Activated CD8-positive, alpha-beta memory T cell treated with anti-CD3 and anti-CD28 coated beads, Interleukin-2, amount 10 ng/mL, durations not matched to agents 7 days and 5 days (primary cell): ENCODE results near the gene COQ8B. TPM values are rescaled to one million over a fixed set of nuclear protein-coding genes. Genes with fewer than 3 reads are reported as not detected.
"Not testable (repeated sequence)": the region's sequence is repeated elsewhere in the genome, so short reads cannot be mapped to it uniquely, and the experiment has no call there.

Experiments used
- ATAC-seq: fragments of 150-1000 bp; cut with Tn5 transposase; one replicate; pipeline ENCODE4 v1.10.0; 2021; ENCODE audit warnings: moderate library complexity
- CTCF ChIA-PET: fragments of 350-600 bp; sonication (Branson Sonifier 250); formaldehyde crosslinking; loops from one replicate; lab custom pipeline; 2021; ENCODE audit warnings: antibody characterized with exemption; lab: Charles Lee
- DNase-seq: peaks from one replicate; pipeline ENCODE4 v3.0.0-alpha.2; 2020
- H3K27ac Mint-ChIP-seq: one replicate; pipeline ENCODE4 v1.8.0; 2021; ENCODE audit warnings: mild to moderate bottlenecking, mixed read lengths
- H3K27me3 Mint-ChIP-seq: one replicate; pipeline ENCODE4 v1.8.0; 2021; ENCODE audit warnings: mixed read lengths
- H3K36me3 Mint-ChIP-seq: one replicate; pipeline ENCODE4 v1.8.0; 2021; ENCODE audit warnings: mild to moderate bottlenecking, mixed read lengths
- H3K4me1 Mint-ChIP-seq: one replicate; pipeline ENCODE4 v1.8.0; 2021; ENCODE audit warnings: mixed read lengths
- H3K4me3 Mint-ChIP-seq: one replicate; pipeline ENCODE4 v1.8.0; 2021; ENCODE audit warnings: mild to moderate bottlenecking, moderate library complexity, mixed read lengths
- H3K9me3 Mint-ChIP-seq: one replicate; pipeline ENCODE4 v1.8.0; 2022; ENCODE audit warnings: low read depth, mixed read lengths
- total RNA-seq, 2 experiments: library from RNA; stranded (reverse); gene quantifications; one replicate each; pipeline ENCODE4 v1.2.3, GENCODE V29; 2021

Gene COQ8B
- total RNA-seq, result 10 to 100 TPM; 28.0 to 30.9 TPM

GRCh38 chr19:40716482-40717324, at the start of gene COQ8B, which contains the start of gene ITPKC:
Gene COQ8B (minus strand): TSS chr19:40716886. CDS start chr19:40714632, 2,254 bp downstream.
Gene ITPKC (plus strand): TSS chr19:40717112. CDS start chr19:40717136, 24 bp downstream.
- CTCF ChIA-PET, result interaction anchor here (0.6 to 2.1 kb wide), 11 partner anchors 15 to 103 kb away, joined by 3 to 14 read pairs (median 5); partner anchors contain the start of genes ACTMAP, EGLN2, NUMBL and RAB4B
- Mint-ChIP-seq H3K4me1 (peaks cover 64% of the 10 kb centered on the region), H3K36me3 (peaks cover 6% of the 10 kb centered on the region), H3K27ac (peak within 1 kb of the TSS; percentile 96), H3K4me3 (peak within 1 kb of the TSS; percentile 94), H3K9me3 (no peaks in the 10 kb centered on the region), H3K27me3 (no peaks in the 10 kb centered on the region)
- peak; percentile 100 for DNase-seq
- ATAC-seq, result peak; percentile 70

GRCh38 chr19:40766385-40766784, 49.7 kb upstream of the COQ8B start:
- ATAC-seq, H3K4me3 Mint-ChIP-seq, H3K27me3 Mint-ChIP-seq, H3K27ac Mint-ChIP-seq, DNase-seq, H3K9me3 Mint-ChIP-seq: not testable (repeated sequence)
- CTCF ChIA-PET, result interaction anchor here (0.8 kb wide), 1 partner anchor 12 kb away, joined by 4 read pairs; no protein-coding TSS in a partner anchor
- Mint-ChIP-seq H3K4me1 (peaks cover 57% of the 10 kb centered on the region), H3K36me3 (peaks cover 60% of the 10 kb centered on the region)

- DNase-seq, result no peak
- no peak for ATAC-seq
- H3K27me3 Mint-ChIP-seq, result no peaks in the 10 kb centered on the region
- H3K4me3 Mint-ChIP-seq, result no peak overlapping the region
- CTCF ChIA-PET, result no interaction called here
- H3K9me3 Mint-ChIP-seq, result no peaks in the 10 kb centered on the region
- H3K4me1 Mint-ChIP-seq, result peaks cover 65% of the 10 kb centered on the region
- H3K36me3 Mint-ChIP-seq, result peaks cover 64% of the 10 kb centered on the region
- H3K27ac Mint-ChIP-seq, result peak overlapping the region; percentile 20
Measured at GRCh38 chr19:40763963-40764362, 47.3 kb upstream of the COQ8B start.

GRCh38 chr19:40763526-40763925, 46.8 kb upstream of the COQ8B start:
- peaks cover 63% of the 10 kb centered on the region for H3K36me3 Mint-ChIP-seq
- ATAC-seq (no peak), DNase-seq (no peak)
- H3K27me3 Mint-ChIP-seq, result no peaks in the 10 kb centered on the region
- H3K9me3 Mint-ChIP-seq, result no peaks in the 10 kb centered on the region
- H3K27ac Mint-ChIP-seq, result peak overlapping the region; percentile 74
- CTCF ChIA-PET, result interaction anchor here (0.5 to 1.7 kb wide), 2 partner anchors 43 to 379 kb away, joined by 3 to 4 read pairs; no protein-coding TSS in a partner anchor
- no peak overlapping the region for H3K4me3 Mint-ChIP-seq
- H3K4me1 Mint-ChIP-seq, result peaks cover 63% of the 10 kb centered on the region

- Mint-ChIP-seq H3K4me1 (peaks cover 67% of the 10 kb centered on the region), H3K4me3 (no peak overlapping the region), H3K27ac (peak overlapping the region; percentile 74), H3K9me3 (no peaks in the 10 kb centered on the region), H3K27me3 (no peaks in the 10 kb centered on the region), H3K36me3 (peaks cover 70% of the 10 kb centered on the region)
- CTCF ChIA-PET, result interaction anchor here (0.5 to 1.7 kb wide), 2 partner anchors 44 to 380 kb away, joined by 3 to 4 read pairs; no protein-coding TSS in a partner anchor
- ATAC-seq, result no peak
- DNase-seq, result no peak
Measured at GRCh38 chr19:40762754-40763470, 46.2 kb upstream of the COQ8B start.

- ATAC-seq (no peak), DNase-seq (no peak)
- H3K4me3 Mint-ChIP-seq, result no peak overlapping the region
- CTCF ChIA-PET, result no interaction called here
- H3K4me1 Mint-ChIP-seq, result peaks cover 79% of the 10 kb centered on the region
- H3K9me3 Mint-ChIP-seq, result no peaks in the 10 kb centered on the region
- H3K27me3 Mint-ChIP-seq, result no peaks in the 10 kb centered on the region
- H3K27ac Mint-ChIP-seq, result no peak overlapping the region
- peaks cover 72% of the 10 kb centered on the region for H3K36me3 Mint-ChIP-seq
Measured at GRCh38 chr19:40759352-40759751, 42.7 kb upstream of the COQ8B start.

- Mint-ChIP-seq H3K4me1 (peaks cover 74% of the 10 kb centered on the region), H3K9me3 (no peaks in the 10 kb centered on the region), H3K36me3 (peaks cover 67% of the 10 kb centered on the region), H3K4me3 (no peak overlapping the region), H3K27ac (peak overlapping the region; percentile 4), H3K27me3 (no peaks in the 10 kb centered on the region)
- DNase-seq, result no peak
- CTCF ChIA-PET, result interaction anchor here (1.0 to 1.2 kb wide), 2 partner anchors 40 to 124 kb away, joined by 3 read pairs; no protein-coding TSS in a partner anchor
- no peak for ATAC-seq
Measured at GRCh38 chr19:40758491-40758890, 41.8 kb upstream of the COQ8B start.

- CTCF ChIA-PET, result interaction anchor here (0.7 to 6.2 kb wide), 5 partner anchors 11 to 507 kb away, joined by 3 to 44 read pairs (median 4); partner anchors contain the start of gene RAB4B
- Mint-ChIP-seq H3K4me3 (peak overlapping the region; percentile 51), H3K27ac (peak overlapping the region; percentile 73), H3K4me1 (peaks cover 64% of the 10 kb centered on the region), H3K36me3 (peaks cover 65% of the 10 kb centered on the region), H3K9me3 (no peaks in the 10 kb centered on the region), H3K27me3 (no peaks in the 10 kb centered on the region)
- DNase-seq, result peak; percentile 63
- ATAC-seq, result peak; percentile 31
Measured at GRCh38 chr19:40756502-40757110, 39.9 kb upstream of the COQ8B start.

GRCh38 chr19:40755791-40756190, 39.1 kb upstream of the COQ8B start:
- H3K4me3 Mint-ChIP-seq, result peak overlapping the region; percentile 82
- peaks cover 58% of the 10 kb centered on the region for H3K4me1 Mint-ChIP-seq
- CTCF ChIA-PET, result interaction anchor here (1.1 to 6.2 kb wide), 6 partner anchors 22 to 508 kb away, joined by 3 to 44 read pairs (median 6); partner anchors contain the start of genes EGLN2 and RAB4B
- H3K36me3 Mint-ChIP-seq, result peaks cover 66% of the 10 kb centered on the region
- H3K27me3 Mint-ChIP-seq, result no peaks in the 10 kb centered on the region
- H3K27ac Mint-ChIP-seq, result peak overlapping the region; percentile 94
- DNase-seq (no peak), ATAC-seq (no peak)
- H3K9me3 Mint-ChIP-seq, result no peaks in the 10 kb centered on the region

- Mint-ChIP-seq H3K4me1 (peaks cover 53% of the 10 kb centered on the region), H3K36me3 (peaks cover 60% of the 10 kb centered on the region), H3K9me3 (no peaks in the 10 kb centered on the region), H3K27ac (peak overlapping the region; percentile 94), H3K4me3 (peak overlapping the region; percentile 82), H3K27me3 (no peaks in the 10 kb centered on the region)
- no peak for ATAC-seq
- DNase-seq, result no peak
- CTCF ChIA-PET, result interaction anchor here (0.6 to 6.2 kb wide), 7 partner anchors 22 to 335 kb away, joined by 3 to 44 read pairs (median 6); partner anchors contain the start of genes COQ8B, EGLN2, ITPKC and RAB4B
Measured at GRCh38 chr19:40755248-40755624, 38.5 kb upstream of the COQ8B start.

- H3K4me1 Mint-ChIP-seq, result peaks cover 51% of the 10 kb centered on the region
- H3K27ac Mint-ChIP-seq, result peak overlapping the region; percentile 94
- H3K36me3 Mint-ChIP-seq, result peaks cover 56% of the 10 kb centered on the region
- no peaks in the 10 kb centered on the region for H3K27me3 Mint-ChIP-seq
- CTCF ChIA-PET, result interaction anchor here (0.6 to 6.2 kb wide), 10 partner anchors 23 to 334 kb away, joined by 3 to 44 read pairs (median 5); partner anchors contain the start of genes COQ8B, EGLN2, ITPKC and RAB4B
- H3K4me3 Mint-ChIP-seq, result peak overlapping the region; percentile 82
- H3K9me3 Mint-ChIP-seq, result no peaks in the 10 kb centered on the region
- DNase-seq, result peak; percentile 65
- ATAC-seq, result no peak
Measured at GRCh38 chr19:40754611-40755247, 38.0 kb upstream of the COQ8B start.

GRCh38 chr19:40752257-40752781, 35.6 kb upstream of the COQ8B start:
- H3K9me3 Mint-ChIP-seq, result no peaks in the 10 kb centered on the region
- no peak for ATAC-seq
- peak; percentile 62 for DNase-seq
- H3K36me3 Mint-ChIP-seq, result peaks cover 42% of the 10 kb centered on the region
- H3K27ac Mint-ChIP-seq, result peak overlapping the region; percentile 100
- H3K27me3 Mint-ChIP-seq, result no peaks in the 10 kb centered on the region
- peak overlapping the region; percentile 93 for H3K4me3 Mint-ChIP-seq
- H3K4me1 Mint-ChIP-seq, result peaks cover 55% of the 10 kb centered on the region
- CTCF ChIA-PET, result interaction anchor here (1.0 to 6.2 kb wide), 9 partner anchors 8 to 119 kb away, joined by 3 to 44 read pairs (median 4); partner anchors contain the start of genes COQ8B, ITPKC and RAB4B
